ENCODE data around the gene BIRC7.

BIRC7 gene

GRCh38 chr20:63223121-63223825 is 12.4 kb upstream of the BIRC7 start:
- DNase-seq (ENCODE audit: low read depth), result no peak
- no peak overlapping the region for H3K4me3 ChIP-seq (ENCODE audit: control insufficient read depth, low read depth, low read length)
- TF ChIP-seq CTCF (IDR thresholded peaks at IDR 0.05; ENCODE audit: control insufficient read depth, insufficient read depth, low read depth, low read length, missing control alignments), result peak; percentile 82

GRCh38 chr20:63223826-63224207 is 11.9 kb upstream of the BIRC7 start:
- H3K4me3 ChIP-seq (ENCODE audit: control insufficient read depth, low read depth, low read length), result no peak overlapping the region
- TF ChIP-seq CTCF (IDR thresholded peaks at IDR 0.05; ENCODE audit: control insufficient read depth, insufficient read depth, low read depth, low read length, missing control alignments), result no peak

GRCh38 chr20:63224412-63225081 is 11.2 kb upstream of the BIRC7 start:
- no peak for DNase-seq (ENCODE audit: low read depth)
- peak; percentile 36 for TF ChIP-seq CTCF (IDR thresholded peaks at IDR 0.05; ENCODE audit: control insufficient read depth, insufficient read depth, low read depth, low read length, missing control alignments)
- no peak overlapping the region for H3K4me3 ChIP-seq (ENCODE audit: control insufficient read depth, low read depth, low read length)

More at GRCh38 chr20:63223826-63224207, 11.9 kb upstream of the BIRC7 start:
- DNase-seq (ENCODE audit: low read depth), result no peak

- DNase-seq (ENCODE audit: low read depth), result no peak
Observed at GRCh38 chr20:63225082-63225454, 10.6 kb upstream of the BIRC7 start.

GRCh38 chr20:63226042-63226943 is 9.4 kb upstream of the BIRC7 start:
- no peak overlapping the region for H3K4me3 ChIP-seq (ENCODE audit: control insufficient read depth, low read depth, low read length)
- TF ChIP-seq CTCF (IDR thresholded peaks at IDR 0.05; ENCODE audit: control insufficient read depth, insufficient read depth, low read depth, low read length, missing control alignments), result no peak
- DNase-seq (ENCODE audit: low read depth), result no peak

More at GRCh38 chr20:63225082-63225454, 10.6 kb upstream of the BIRC7 start:
- H3K4me3 ChIP-seq (ENCODE audit: control insufficient read depth, low read depth, low read length), result no peak overlapping the region
- no peak for TF ChIP-seq CTCF (IDR thresholded peaks at IDR 0.05; ENCODE audit: control insufficient read depth, insufficient read depth, low read depth, low read length, missing control alignments)

- TF ChIP-seq CTCF (IDR thresholded peaks at IDR 0.05; ENCODE audit: control insufficient read depth, insufficient read depth, low read depth, low read length, missing control alignments), result no peak
- DNase-seq (ENCODE audit: low read depth), result no peak
- H3K4me3 ChIP-seq (ENCODE audit: control insufficient read depth, low read depth, low read length), result no peak overlapping the region
Observed at GRCh38 chr20:63227260-63227659, 8.4 kb upstream of the BIRC7 start.
